Heart left ventricle (tissue), 16 donors: ENCODE results near the gene UBE2H. TPM values are rescaled to one million over a fixed set of nuclear protein-coding genes. Genes with fewer than 3 reads are reported as not detected.
A peak's percentile ranks its signal among the peaks of the same experiment; 100 is the strongest.

Experiments
- ATAC-seq, 4 donors: fragments of 200-7000 bp; cut with Tn5 transposase; one replicate each; pipeline ENCODE4 v1.9.1; 2020 to 2022; ENCODE audit warnings: moderate library complexity in 4 of 4, mild to moderate bottlenecking in 3 of 4, moderate number of reproducible peaks in 1 of 4
- DNase-seq, 5 donors: peaks; one replicate each; pipeline ENCODE4 v3.0.0-alpha.2; 2020
- H3K27ac ChIP-seq, 12 donors: fragments of 200-600 bp; sonication (generic) in 4 of 12; one replicate each; pipeline versions ENCODE4 v1.5.0 to v1.8.0; 2016 to 2022; ENCODE audit warnings: mild to moderate bottlenecking in 2 of 12
- H3K27me3 ChIP-seq, 9 donors: fragments of 200-600 bp; sonication (generic) in 2 of 9; one replicate each; pipeline versions ENCODE4 v1.5.1 to v1.8.0; 2016 to 2022; ENCODE audit warnings: mild to moderate bottlenecking in 3 of 9
- H3K36me3 ChIP-seq, 9 donors: fragments of 200-600 bp; sonication (generic) in 2 of 9; one replicate each; pipeline versions ENCODE4 v1.5.0 to v1.8.0; 2018 to 2022; ENCODE audit warnings: mild to moderate bottlenecking in 2 of 9
- H3K4me1 ChIP-seq, 12 donors: fragments of 200-600 bp; sonication (generic) in 4 of 12; one replicate each; pipeline versions ENCODE4 v1.5.0 to v1.8.0; 2016 to 2022; ENCODE audit warnings: mild to moderate bottlenecking in 3 of 12
- H3K4me3 ChIP-seq, 12 donors: fragments of 200-600 bp; sonication (generic) in 4 of 12; one replicate each; pipeline versions ENCODE4 v1.5.0 to v1.8.0; 2017 to 2022; ENCODE audit warnings: mild to moderate bottlenecking in 9 of 12, moderate library complexity in 4 of 12
- H3K9me3 ChIP-seq, 12 donors: fragments of 200-600 bp; sonication (generic) in 4 of 12; one replicate each; pipeline versions ENCODE4 v1.5.0 to v1.8.0; 2016 to 2022; ENCODE audit warnings: mild to moderate bottlenecking in 1 of 12
- CTCF ChIP-seq, 12 donors: fragments of 200-600 bp; sonication (generic) in 4 of 12; IDR thresholded peaks; one replicate each; pipeline versions ENCODE4 v1.5.0 to v1.8.0; 2018 to 2022; ENCODE audit warnings: antibody characterized with exemption in 12 of 12, mild to moderate bottlenecking in 5 of 12
- POLR2A ChIP-seq, 2 donors: fragments of 450-650 bp; IDR thresholded peaks; one replicate each; pipeline ENCODE4 v1.6.1; 2017; ENCODE audit warnings: antibody characterized with exemption in 2 of 2, mild to moderate bottlenecking in 2 of 2, moderate library complexity in 2 of 2
- WGBS, 4 donors: extraction: QIAGEN DNeasy Blood & Tissue Kit in 2 of 4; methylation state at CpG; one replicate each; pipeline versions ENCODE4 v1.1.5 to v1.1.7; 2013 to 2018; 5-methylcytosine and 5-hydroxymethylcytosine counted together
- intact Hi-C, 10 donors: fragments of 100-400 bp; cut with DNase I; formaldehyde crosslinking; loops; one replicate each; pipeline versions ENCODE4 v1.11.1 to v1.14.2; 2022
- polyA plus RNA-seq, 2 donors: library from polyadenylated mRNA; stranded (reverse); fragments of 200-250 nt; gene quantifications; one replicate each; pipeline ENCODE4 v1.2.3, GENCODE V29; 2013
- total RNA-seq, 9 donors: library from RNA; depleted of rRNA in 2 of 9; stranded (reverse); fragments of >200 nt in 2 of 9; fragmentation: NEBNext Ultra II Directional in 3 of 9; extraction: Animal tissue kit (Norgen Biotek cat#: 25700) in 3 of 9; gene quantifications; one replicate each; pipeline versions ENCODE4 v1.1.0 to v1.2.4, GENCODE V29; 2016 to 2023
- donor health status: ischemic (EF 13 %, LVEDD 7.1; RV severe dilation, severe dysfunction).
- donor health status: healthy with polysubstance abuse.
- donor health status: DM: no; HTN: yes; CAD: no.
- donor health status: DM: no; HTN: no; CAD: no.
- donor health status: ischemic (EF 25% LVEDD 6.9; RV normal size, moderate dysfunction).
- donor health status: ischemic (EF 25% LVEDD 5.7; RV mildly dilated, moderate dysfunction).
- donor health status: healthy.
- donor health status: DM: yes; HTN: yes; CAD: no.
- donor health status: ischemic (EF 35%, LVEDD 5.7; RV mildly dilated, moderate dysfunction).
- donor health status: nonischemic (EF 11% LVEDD 7.7; RV severe dilation, severe dysfunction).
- donor health status: DM: yes; HTN: yes; CAD: no.
- donor health status: PGD.
- donor health status: ischemic (EF 29% LVEDD 5.4; RV normal size, mild dysfunction).
- donor health status: nonischemic (EF 23%, LVEDD 6.1; RV moderate dilation, normal function).

UBE2H gene
- total and polyA plus RNA-seq, 11 donors, result 46.5 to 219 (median 112) TPM

GRCh38 chr7:129843978-129844840, 108.6 kb downstream of the UBE2H start:
- no peak for ATAC-seq
- peaks cover 0 to 2% (median under 1%) of the 10 kb centered on the region in 9 donors for H3K36me3 ChIP-seq
- H3K4me3 ChIP-seq, result no peak overlapping the region
- no peaks in the 10 kb centered on the region for H3K27me3 ChIP-seq
- peaks cover 4 to 81% (median 56%) of the 10 kb centered on the region in 12 donors for H3K4me1 ChIP-seq
- DNase-seq, result no peak
- TF ChIP-seq POLR2A (IDR thresholded peaks at IDR 0.05), result no peak
- TF ChIP-seq CTCF (IDR thresholded peaks at IDR 0.05), result no peak
- H3K9me3 ChIP-seq, result no peaks in the 10 kb centered on the region
- intact Hi-C loops, result loop anchor here in 1 of 10 donors (10.0 kb wide), 1 partner anchor 101 kb away; no protein-coding TSS in a partner anchor
- 60 to 71% (median 65%) methylated on average over 7 of the region's 7 CpGs for WGBS, 4 donors
- peak overlapping the region in 9 of 12 donors; percentile 4 to 51 (median 27) for H3K27ac ChIP-seq

- Histone ChIP-seq H3K36me3 (peaks cover 0 to 10% (median 8%) of the 10 kb centered on the region in 9 donors), H3K4me3 (no peak overlapping the region), H3K4me1 (peaks cover 4 to 78% (median 54%) of the 10 kb centered on the region in 12 donors), H3K27ac (peak overlapping the region in 6 of 12 donors; percentile 14 to 36 (median 26)), H3K9me3 (no peaks in the 10 kb centered on the region), H3K27me3 (no peaks in the 10 kb centered on the region)
- DNase-seq (no peak), ATAC-seq (no peak)
- intact Hi-C loops, result loop anchor here in 1 of 10 donors (10.0 kb wide), 1 partner anchor 101 kb away; no protein-coding TSS in a partner anchor
- TF ChIP-seq POLR2A (IDR thresholded peaks at IDR 0.05) (no peak), CTCF (IDR thresholded peaks at IDR 0.05) (no peak)
- WGBS, 4 donors, result 82 to 90% (median 83%) methylated on average over 12 of the region's 12 CpGs
These were observed 109.3 kb downstream of the UBE2H start for GRCh38 chr7:129843365-129843898.

GRCh38 chr7:129841465-129841864, 111.3 kb downstream of the UBE2H start:
- Histone ChIP-seq H3K9me3 (no peaks in the 10 kb centered on the region), H3K27me3 (no peaks in the 10 kb centered on the region), H3K4me1 (peaks cover 4 to 71% (median 45%) of the 10 kb centered on the region in 12 donors), H3K36me3 (peaks cover 0 to 24% (median 20%) of the 10 kb centered on the region in 9 donors), H3K27ac (peak overlapping the region in 11 of 12 donors; percentile 2 to 88 (median 58)), H3K4me3 (no peak overlapping the region)
- peak in 3 of 4 donors; percentile 9 to 19 (median 18) for ATAC-seq
- 63 to 81% (median 70%) methylated on average over 3 of the region's 3 CpGs for WGBS, 4 donors
- TF ChIP-seq CTCF (IDR thresholded peaks at IDR 0.05) (no peak), POLR2A (IDR thresholded peaks at IDR 0.05) (no peak)
- intact Hi-C loops, result loop anchor here in 1 of 10 donors (10.0 kb wide), 1 partner anchor 103 kb away; no protein-coding TSS in a partner anchor
- no peak for DNase-seq

GRCh38 chr7:129840757-129841156, 112.0 kb downstream of the UBE2H start:
- 21 to 37% (median 33%) methylated on average over 3 to 4 of the region's 4 CpGs for WGBS, 4 donors
- DNase-seq, result no peak
- H3K27ac ChIP-seq, result peak overlapping the region in 11 of 12 donors; percentile 2 to 88 (median 58)
- no peaks in the 10 kb centered on the region for H3K9me3 ChIP-seq
- no peaks in the 10 kb centered on the region for H3K27me3 ChIP-seq
- H3K4me1 ChIP-seq, result peaks cover 4 to 70% (median 43%) of the 10 kb centered on the region in 12 donors
- H3K36me3 ChIP-seq, result peaks cover 0 to 27% (median 25%) of the 10 kb centered on the region in 9 donors
- intact Hi-C loops, result loop anchor here in 1 of 10 donors (10.0 kb wide), 1 partner anchor 104 kb away; no protein-coding TSS in a partner anchor
- TF ChIP-seq CTCF (IDR thresholded peaks at IDR 0.05), result no peak
- TF ChIP-seq POLR2A (IDR thresholded peaks at IDR 0.05), result no peak
- ATAC-seq, result peak; percentile 52 to 68 (median 64)
- H3K4me3 ChIP-seq, result no peak overlapping the region
